ENCODE results near the gene TLN1.

Gene TLN1

DNA sequence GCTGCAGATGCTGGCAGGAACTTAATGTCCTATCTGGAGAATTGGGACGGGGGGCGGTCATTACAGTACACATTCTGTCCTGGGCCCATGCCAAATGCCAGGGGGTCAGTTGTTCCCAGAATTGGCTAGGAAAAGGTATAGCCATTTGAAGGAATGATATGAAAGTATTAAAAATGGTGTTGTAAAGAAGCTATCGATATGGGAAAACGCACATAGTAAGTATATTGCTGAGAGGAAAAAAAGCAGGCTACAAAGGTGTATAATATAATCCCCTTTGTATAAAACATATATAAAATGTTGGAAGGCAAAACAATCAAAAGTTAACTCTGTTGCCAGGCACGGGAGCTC, 66.5 kb downstream of the TLN1 start:
- no peak for TF ChIP-seq CTCF (IDR thresholded peaks at IDR 0.05; ENCODE audit: low read depth, low read length)
- H3K4me3 ChIP-seq (replicated peaks in 1 of 2; ENCODE audit: low read depth in 2 of 2, low read length in 2 of 2), result peak overlapping the region; percentile 56 to 65
- DNase-seq (ENCODE audit: low read depth in 2 of 2), result no peak

GRCh38 chr9:35664531-35665470, 67.2 kb downstream of the TLN1 start, which contains the start of gene ARHGEF39:
Gene ARHGEF39 (minus strand): TSS chr9:35665195. CDS start chr9:35665169, 26 bp downstream.
- peak; percentile 66 to 79 for DNase-seq (ENCODE audit: low read depth in 2 of 2)
- H3K4me3 ChIP-seq (replicated peaks in 1 of 2; ENCODE audit: low read depth in 2 of 2, low read length in 2 of 2), result peak within 1 kb of the TSS; percentile 56 to 65
- TF ChIP-seq CTCF (IDR thresholded peaks at IDR 0.05; ENCODE audit: low read depth, low read length), result no peak

DNA sequence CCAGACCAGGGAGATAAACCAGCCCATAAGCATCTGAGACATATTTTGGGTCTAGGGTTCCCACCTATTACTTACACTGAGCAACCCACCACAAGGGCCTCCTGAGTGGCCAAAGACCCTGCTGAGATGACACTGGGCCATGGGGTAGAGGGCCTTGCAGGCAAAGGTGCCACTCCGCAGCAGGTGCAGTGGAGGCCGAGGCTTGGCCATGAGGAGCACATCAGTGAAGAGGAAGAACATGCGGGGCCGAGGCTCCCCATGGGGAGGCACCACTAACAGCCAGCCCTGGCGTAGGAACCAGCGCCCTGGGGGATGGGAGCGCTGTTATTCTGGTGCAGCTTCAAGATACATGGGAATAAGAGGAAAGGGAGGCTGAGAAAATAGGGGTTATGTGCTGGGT, 69.6 kb downstream of the TLN1 start:
- DNase-seq (ENCODE audit: low read depth in 2 of 2), result no peak
- no peak overlapping the region for H3K4me3 ChIP-seq (replicated peaks in 1 of 2; ENCODE audit: low read depth in 2 of 2, low read length in 2 of 2)
- TF ChIP-seq CTCF (IDR thresholded peaks at IDR 0.05; ENCODE audit: low read depth, low read length), result no peak

DNA sequence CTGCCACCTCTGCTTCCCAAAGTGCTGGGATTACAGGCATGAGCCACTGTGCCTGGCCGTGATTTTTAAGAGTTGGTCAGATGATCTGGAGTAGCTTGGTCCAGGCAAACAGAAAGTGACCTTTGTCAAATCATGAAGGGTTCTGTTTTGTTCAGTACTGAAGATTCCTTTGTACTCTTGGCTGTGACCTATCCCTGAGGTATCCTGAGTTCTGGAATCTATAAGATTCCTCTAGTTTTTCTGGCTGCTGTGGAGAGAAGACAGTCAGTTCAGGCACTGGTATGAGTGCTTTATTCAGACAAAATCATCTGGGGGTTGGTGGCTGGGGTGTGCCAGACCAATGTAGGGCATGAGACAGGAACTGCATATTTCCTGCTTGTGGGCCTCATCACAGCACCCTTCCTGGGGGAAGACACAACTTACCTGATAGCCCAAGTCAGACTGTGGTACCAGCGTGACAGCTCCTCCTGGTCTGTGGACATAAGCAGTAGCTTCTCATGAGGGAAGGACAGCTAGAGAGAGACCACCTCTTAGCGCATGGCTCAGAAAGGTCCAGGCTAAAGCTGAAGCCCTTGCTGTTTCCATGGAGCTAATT, 70.1 kb downstream of the TLN1 start:
- TF ChIP-seq CTCF (IDR thresholded peaks at IDR 0.05; ENCODE audit: low read depth, low read length), result no peak
- H3K4me3 ChIP-seq (replicated peaks in 1 of 2; ENCODE audit: low read depth in 2 of 2, low read length in 2 of 2), result no peak overlapping the region
- DNase-seq (ENCODE audit: low read depth in 2 of 2), result no peak

DNA sequence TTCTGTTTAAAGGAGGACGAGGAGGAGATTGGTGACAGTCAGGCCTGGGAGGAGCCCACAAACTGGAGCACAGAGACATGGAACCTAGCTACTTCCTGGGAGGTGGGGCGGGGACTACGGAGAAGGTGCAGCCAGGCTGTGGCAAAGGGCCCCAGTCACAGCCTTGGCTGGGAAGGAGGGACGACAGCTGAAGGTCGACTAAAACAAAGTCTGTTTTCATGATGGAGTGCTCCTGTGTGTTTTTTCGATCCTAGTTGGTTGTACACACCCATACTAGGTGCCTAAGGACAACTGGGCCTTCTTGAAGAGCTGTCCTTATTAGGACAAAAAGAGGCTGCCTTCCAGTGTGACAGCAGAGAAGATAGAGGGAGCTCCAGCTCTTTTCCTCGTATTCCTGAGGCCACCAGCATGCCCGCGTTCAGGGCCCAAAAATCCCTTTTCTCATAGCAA, 71.0 kb downstream of the TLN1 start:
- TF ChIP-seq CTCF (IDR thresholded peaks at IDR 0.05; ENCODE audit: low read depth, low read length), result peak; percentile 30
- peak; percentile 56 to 64 for DNase-seq (ENCODE audit: low read depth in 2 of 2)
- H3K4me3 ChIP-seq (replicated peaks in 1 of 2; ENCODE audit: low read depth in 2 of 2, low read length in 2 of 2), result no peak overlapping the region

DNA sequence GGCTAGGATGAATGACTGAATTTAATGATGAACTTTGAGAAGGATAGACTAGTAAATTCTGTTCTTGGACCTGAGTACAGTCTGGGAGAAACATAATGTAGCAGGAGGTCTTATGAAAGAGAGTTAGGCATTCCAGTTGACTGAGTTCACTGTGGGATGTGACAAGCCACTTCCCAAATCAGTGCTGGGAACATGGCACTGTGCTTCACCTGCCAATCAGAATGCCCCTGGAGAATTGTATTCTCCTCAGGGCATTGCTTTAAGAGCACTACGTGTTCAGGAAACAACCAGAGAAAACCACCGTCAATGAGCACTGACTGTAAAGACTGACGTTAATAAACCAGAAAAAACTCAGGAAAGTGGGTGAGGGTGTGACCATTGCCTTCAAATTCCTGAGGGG, 72.7 kb downstream of the TLN1 start:
- peak; percentile 82 to 95 for DNase-seq (ENCODE audit: low read depth in 2 of 2)
- TF ChIP-seq CTCF (IDR thresholded peaks at IDR 0.05; ENCODE audit: low read depth, low read length), result no peak
- H3K4me3 ChIP-seq (replicated peaks in 1 of 2; ENCODE audit: low read depth in 2 of 2, low read length in 2 of 2), result peak overlapping the region; percentile 8 to 97
